Mesenchymal stem cell (in vitro differentiated cells and primary cell): ENCODE measurements around the gene NELFB.
"Not testable (repeated sequence)": the region's sequence is repeated elsewhere in the genome, so short reads cannot be mapped to it uniquely, and the experiment has no call there.

Experiments
- DNase-seq: peaks from one replicate; pipeline ENCODE4 v3.0.0-alpha.2; 2013
- H2AFZ ChIP-seq: one replicate; pipeline ENCODE4 v1.6.1; 2013; ENCODE audit warnings: low read depth, mild to moderate bottlenecking, control low read depth, inconsistent platforms, low read length, moderate library complexity
- H2AK5ac ChIP-seq: 2 replicates; pipeline ENCODE4 v1.6.1; 2013; ENCODE audit warnings: low read length, moderate library complexity, mild to moderate bottlenecking, inconsistent platforms; ENCODE audit not compliant: severe bottlenecking
- H2BK120ac ChIP-seq: one replicate; pipeline ENCODE4 v1.6.1; 2013; ENCODE audit warnings: low read depth, mild to moderate bottlenecking, inconsistent platforms, low read length, moderate library complexity
- H2BK12ac ChIP-seq, 2 experiments: one replicate each; pipeline ENCODE4 v1.6.1; 2013; ENCODE audit warnings: inconsistent platforms in 2 of 2, low read length in 2 of 2, mild to moderate bottlenecking in 2 of 2, moderate library complexity in 2 of 2, control low read depth in 1 of 2
- H2BK15ac ChIP-seq: one replicate; pipeline ENCODE4 v1.6.1; 2013; ENCODE audit warnings: mild to moderate bottlenecking, low read depth, inconsistent platforms; ENCODE audit not compliant: poor library complexity, severe bottlenecking
- H2BK5ac ChIP-seq: 2 replicates; pipeline ENCODE4 v1.6.1; 2013; ENCODE audit warnings: low read depth, mild to moderate bottlenecking, low read length, control low read depth, inconsistent platforms; ENCODE audit not compliant: poor library complexity, severe bottlenecking
- H3K14ac ChIP-seq, 2 experiments: one replicate each; pipeline ENCODE4 v1.6.1; 2013; ENCODE audit warnings: inconsistent platforms in 2 of 2, low read length in 2 of 2, control low read depth in 1 of 2, mild to moderate bottlenecking in 1 of 2, moderate library complexity in 1 of 2
- H3K18ac ChIP-seq, 2 experiments: one replicate each; pipeline ENCODE4 v1.6.1; 2013; ENCODE audit warnings: inconsistent platforms in 2 of 2, low read length in 2 of 2, control low read depth in 1 of 2, low read depth in 1 of 2, mild to moderate bottlenecking in 1 of 2
- H3K23ac ChIP-seq, 2 experiments: one replicate each; pipeline ENCODE4 v1.6.1; 2013; ENCODE audit warnings: inconsistent platforms in 2 of 2, low read length in 2 of 2, mild to moderate bottlenecking in 2 of 2, moderate library complexity in 2 of 2, control low read depth in 1 of 2
- H3K27ac ChIP-seq: 2 replicates; pipeline ENCODE4 v1.5.1; 2013; ENCODE audit warnings: mild to moderate bottlenecking, moderate library complexity, low read length, control low read depth, inconsistent platforms; ENCODE audit not compliant: poor library complexity, severe bottlenecking
- H3K27me3 ChIP-seq, 2 experiments: 2 replicates each; pipeline versions ENCODE4 v1.6.1 to v1.7.0; 2013; ENCODE audit warnings: low read length in 2 of 2, mild to moderate bottlenecking in 2 of 2, moderate library complexity in 2 of 2, control low read depth in 1 of 2, inconsistent platforms in 1 of 2; ENCODE audit not compliant: control insufficient read depth in 1 of 2, insufficient read depth in 1 of 2
- H3K36me3 ChIP-seq, 2 experiments: 2 replicates each; pipeline versions ENCODE4 v1.6.1 to v1.7.0; 2013; ENCODE audit warnings: low read length in 2 of 2, control low read depth in 1 of 2, inconsistent platforms in 1 of 2, low read depth in 1 of 2, mild to moderate bottlenecking in 1 of 2; ENCODE audit not compliant: insufficient read depth in 2 of 2, control insufficient read depth in 1 of 2
- H3K4ac ChIP-seq, 2 experiments: one replicate each; pipeline ENCODE4 v1.6.1; 2013; ENCODE audit warnings: inconsistent platforms in 2 of 2, low read length in 2 of 2, mild to moderate bottlenecking in 2 of 2, moderate library complexity in 2 of 2, control low read depth in 1 of 2, low read depth in 1 of 2
- H3K4me1 ChIP-seq: 2 replicates; pipeline ENCODE4 v1.6.1; 2013; ENCODE audit warnings: low read depth, low read length, control low read depth; ENCODE audit not compliant: control insufficient read depth, insufficient read depth
- H3K4me2 ChIP-seq: 2 replicates; pipeline ENCODE4 v1.6.1; 2013; ENCODE audit warnings: low read length, mild to moderate bottlenecking, inconsistent platforms; ENCODE audit not compliant: poor library complexity, severe bottlenecking
- H3K4me3 ChIP-seq, 2 experiments: 2 replicates each; pipeline versions ENCODE4 v1.5.1 to v1.7.0; 2013; ENCODE audit warnings: low read length in 2 of 2, mild to moderate bottlenecking in 2 of 2, control low read depth in 1 of 2, low read depth in 1 of 2; ENCODE audit not compliant: insufficient read depth in 1 of 2
- H3K79me1 ChIP-seq: replicated peaks from 2 replicates; pipeline ENCODE4 v1.6.1; 2013; ENCODE audit warnings: mild to moderate bottlenecking, control low read depth, low read length, inconsistent platforms; ENCODE audit not compliant: poor library complexity, severe bottlenecking
- H3K9ac ChIP-seq: 2 replicates; pipeline ENCODE4 v1.7.0; 2013; ENCODE audit warnings: mild to moderate bottlenecking, low read length, moderate library complexity
- H3K9me3 ChIP-seq: 2 replicates; pipeline ENCODE4 v1.7.0; 2013; ENCODE audit warnings: mild to moderate bottlenecking, low read length; ENCODE audit not compliant: control insufficient read depth
- H4K8ac ChIP-seq: one replicate; pipeline ENCODE4 v1.6.1; 2013; ENCODE audit warnings: inconsistent platforms, mild to moderate bottlenecking, low read length, moderate library complexity
- H4K91ac ChIP-seq: one replicate; pipeline ENCODE4 v1.6.1; 2013; ENCODE audit warnings: mild to moderate bottlenecking, low read length, inconsistent platforms
- WGBS: methylation state at CpG from one replicate; pipeline ENCODE4 v1.1.7; 2013; ENCODE audit warnings: mixed read lengths; 5-methylcytosine and 5-hydroxymethylcytosine counted together

Gene NELFB

GRCh38 chr9:137239541-137240200, 15.5 kb upstream of the NELFB start:
- peaks cover 55% of the 10 kb centered on the region for H3K4me1 ChIP-seq
- H2BK120ac ChIP-seq, H3K18ac ChIP-seq, H3K4ac ChIP-seq, H2BK12ac ChIP-seq, H2AK5ac ChIP-seq, H3K23ac ChIP-seq, H3K9me3 ChIP-seq, H2AFZ ChIP-seq, H4K8ac ChIP-seq, H4K91ac ChIP-seq, H2BK15ac ChIP-seq, H3K14ac ChIP-seq: not testable (repeated sequence)
- peak overlapping the region; percentile 74 for H2BK5ac ChIP-seq
- WGBS = 49% methylated on average over 24 of the region's 27 CpGs
- peaks cover 0 to 11% of the 10 kb centered on the region in 2 experiments for H3K27me3 ChIP-seq
- peak overlapping the region; percentile 35 for H3K27ac ChIP-seq
- DNase-seq = peak; percentile 25
- peak overlapping the region; percentile 72 to 79 for H3K4me3 ChIP-seq
- peaks cover 21% of the 10 kb centered on the region for H3K79me1 ChIP-seq
- H3K4me2 ChIP-seq = peak overlapping the region; percentile 94
- H3K36me3 ChIP-seq = peaks cover 24 to 25% of the 10 kb centered on the region in 2 experiments
- H3K9ac ChIP-seq = peak overlapping the region; percentile 93

- Histone ChIP-seq H4K91ac (peak overlapping the region; percentile 83), H3K23ac (peak overlapping the region in 1 of 2 experiments; percentile 77), H2BK120ac (peak overlapping the region; percentile 64), H2BK12ac (peak overlapping the region in 1 of 2 experiments; percentile 94), H3K14ac (peak overlapping the region; percentile 83 to 88), H3K4ac (peak overlapping the region; percentile 92 to 94), H3K79me1 (peaks cover 21% of the 10 kb centered on the region), H3K4me1 (peaks cover 59% of the 10 kb centered on the region), H3K4me3 (peak overlapping the region; percentile 72 to 79), H3K4me2 (peak overlapping the region; percentile 94), H2BK15ac (peak overlapping the region; percentile 87), H3K18ac (peak overlapping the region; percentile 65 to 100), H3K27me3 (peaks cover 0 to 7% of the 10 kb centered on the region in 2 experiments), H3K9me3 (no peaks in the 10 kb centered on the region), H2AK5ac (no peak overlapping the region), H3K9ac (peak overlapping the region; percentile 93), H2BK5ac (peak overlapping the region; percentile 74), H2AFZ (peak overlapping the region; percentile 20), H3K27ac (peak overlapping the region; percentile 86), H3K36me3 (peaks cover 24 to 27% of the 10 kb centered on the region in 2 experiments), H4K8ac (peak overlapping the region; percentile 86)
- peak; percentile 82 for DNase-seq
- WGBS = under 1% methylated on average over 44 of the region's 58 CpGs
These were observed 14.7 kb upstream of the NELFB start for GRCh38 chr9:137240318-137240840.

- Histone ChIP-seq H3K4me1 (peaks cover 58% of the 10 kb centered on the region), H3K27me3 (peaks cover 0 to 8% of the 10 kb centered on the region in 2 experiments), H3K23ac (peak within 1 kb of the TSS in 1 of 2 experiments; percentile 84), H2BK15ac (peak within 1 kb of the TSS; percentile 87), H3K4ac (peak within 1 kb of the TSS; percentile 92 to 94), H4K91ac (peak within 1 kb of the TSS; percentile 83), H2BK5ac (peak within 1 kb of the TSS; percentile 74), H3K9me3 (no peaks in the 10 kb centered on the region), H3K4me2 (peak within 1 kb of the TSS; percentile 94), H2AK5ac (no peak within 1 kb of the TSS), H2AFZ (peak within 1 kb of the TSS; percentile 20), H3K18ac (peak within 1 kb of the TSS; percentile 80 to 100), H4K8ac (peak within 1 kb of the TSS; percentile 86), H3K79me1 (peaks cover 19% of the 10 kb centered on the region), H3K9ac (peak within 1 kb of the TSS; percentile 93), H3K4me3 (peak within 1 kb of the TSS; percentile 84 to 85), H3K27ac (peak within 1 kb of the TSS; percentile 86), H2BK120ac (peak within 1 kb of the TSS; percentile 81), H3K36me3 (peaks cover 24 to 27% of the 10 kb centered on the region in 2 experiments), H2BK12ac (peak within 1 kb of the TSS in 1 of 2 experiments; percentile 94), H3K14ac (peak within 1 kb of the TSS; percentile 83 to 88)
- peak; percentile 100 for DNase-seq
- WGBS = under 1% methylated on average over 58 of the region's 67 CpGs
These were observed 14.2 kb upstream of the NELFB start, which contains the start of gene TUBB4B for GRCh38 chr9:137240841-137241489. TSS of gene TUBB4B (plus strand) at chr9:137241287. CDS start at chr9:137241361, 74 bp downstream.
